Effector memory CD8-positive, alpha-beta T cell (primary cell): Measurements from ENCODE around the gene PDLIM5.
A peak's percentile ranks its signal among the peaks of the same experiment; 100 is the strongest.
"Not testable (repeated sequence)": the region's sequence is repeated elsewhere in the genome, so short reads cannot be mapped to it uniquely, and the experiment has no call there.

Experiments used
- ATAC-seq: fragments of 150-1000 bp; cut with Tn5 transposase; replicated peaks from 2 replicates; pipeline ENCODE4 v1.10.0; 2021; ENCODE audit warnings: mild to moderate bottlenecking, moderate library complexity
- DNase-seq, 3 experiments: peaks; one replicate each; pipeline ENCODE4 v3.0.0; 2021
- H3K27ac Mint-ChIP-seq, 2 donors: one replicate each; pipeline ENCODE4 v1.8.0; 2022; ENCODE audit warnings: mild to moderate bottlenecking in 2 of 2, mixed read lengths in 2 of 2, moderate library complexity in 2 of 2
- H3K27me3 Mint-ChIP-seq, 2 donors: one replicate each; pipeline ENCODE4 v1.8.0; 2022; ENCODE audit warnings: mixed read lengths in 2 of 2
- H3K36me3 Mint-ChIP-seq: one replicate; pipeline ENCODE4 v1.8.0; 2022; ENCODE audit warnings: mild to moderate bottlenecking, moderate library complexity, mixed read lengths; ENCODE audit not compliant: insufficient read depth
- H3K4me1 Mint-ChIP-seq, 2 donors: one replicate each; pipeline ENCODE4 v1.8.0; 2022; ENCODE audit warnings: low read depth in 2 of 2, mixed read lengths in 2 of 2
- H3K4me3 Mint-ChIP-seq, 2 donors: one replicate each; pipeline ENCODE4 v1.8.0; 2022; ENCODE audit warnings: mild to moderate bottlenecking in 2 of 2, mixed read lengths in 2 of 2, moderate library complexity in 2 of 2
- H3K9me3 Mint-ChIP-seq, 2 donors: one replicate each; pipeline ENCODE4 v1.8.0; 2022; ENCODE audit warnings: mixed read lengths in 2 of 2
- total RNA-seq, 9 experiments: gene quantifications; one replicate each; lab custom pipeline; 2026; lab: John Stamatoyannopoulos, UW

The PDLIM5 gene, protein sequence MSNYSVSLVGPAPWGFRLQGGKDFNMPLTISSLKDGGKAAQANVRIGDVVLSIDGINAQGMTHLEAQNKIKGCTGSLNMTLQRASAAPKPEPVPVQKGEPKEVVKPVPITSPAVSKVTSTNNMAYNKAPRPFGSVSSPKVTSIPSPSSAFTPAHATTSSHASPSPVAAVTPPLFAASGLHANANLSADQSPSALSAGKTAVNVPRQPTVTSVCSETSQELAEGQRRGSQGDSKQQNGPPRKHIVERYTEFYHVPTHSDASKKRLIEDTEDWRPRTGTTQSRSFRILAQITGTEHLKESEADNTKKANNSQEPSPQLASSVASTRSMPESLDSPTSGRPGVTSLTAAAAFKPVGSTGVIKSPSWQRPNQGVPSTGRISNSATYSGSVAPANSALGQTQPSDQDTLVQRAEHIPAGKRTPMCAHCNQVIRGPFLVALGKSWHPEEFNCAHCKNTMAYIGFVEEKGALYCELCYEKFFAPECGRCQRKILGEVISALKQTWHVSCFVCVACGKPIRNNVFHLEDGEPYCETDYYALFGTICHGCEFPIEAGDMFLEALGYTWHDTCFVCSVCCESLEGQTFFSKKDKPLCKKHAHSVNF
- 32.9 to 65.0 (median 42.0) reads per million in 9 experiments for total RNA-seq

DNA sequence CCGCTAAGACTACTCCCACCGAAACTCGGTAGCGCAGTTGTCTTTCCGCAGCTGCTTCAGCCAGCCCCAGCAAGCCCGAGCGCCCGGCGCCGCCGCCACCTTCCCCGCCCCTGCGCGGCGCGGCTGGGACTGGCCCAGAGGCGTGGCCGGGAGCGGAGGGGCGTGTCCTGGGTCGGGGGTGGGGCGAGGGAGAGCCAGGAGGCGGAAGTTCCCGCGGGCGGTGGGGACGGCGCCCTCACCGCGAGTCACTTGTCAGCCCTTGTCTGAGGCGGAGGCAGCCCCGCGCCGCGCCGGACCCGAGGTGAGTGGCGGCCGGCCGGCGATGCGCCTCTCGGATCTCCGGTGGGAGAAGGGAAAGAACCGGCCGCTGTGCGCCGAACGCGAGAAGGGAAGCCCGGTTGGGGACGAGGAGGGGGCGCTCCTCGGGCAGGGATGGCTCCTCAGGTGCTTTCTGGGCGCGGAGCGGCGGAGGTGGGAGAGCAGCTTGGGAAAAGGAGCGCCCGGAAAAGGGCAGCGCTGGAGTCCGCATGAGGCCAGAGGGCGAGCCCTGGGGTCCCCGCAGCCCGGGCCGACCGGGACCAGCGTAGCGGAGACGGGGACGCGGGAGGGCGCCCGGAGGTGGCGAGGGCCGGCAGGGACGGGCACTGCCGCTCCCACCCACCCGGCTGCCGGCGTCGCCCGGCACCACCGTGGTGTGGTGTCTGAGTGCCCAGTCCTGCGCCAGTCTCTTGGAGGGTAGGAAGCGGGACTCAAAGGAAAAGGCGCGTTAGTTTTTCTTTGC, at the start of gene PDLIM5:
Gene PDLIM5 (plus strand): TSS at position 248 of the 781 bp plus-strand sequence. CDS start 3,347 bp downstream, outside the sequence.
- Mint-ChIP-seq H3K27ac (peak within 1 kb of the TSS; percentile 85 to 90), H3K27me3 (peaks cover 16 to 22% of the 10 kb centered on the region in 2 donors), H3K36me3 (peaks cover 3% of the 10 kb centered on the region), H3K4me3 (peak within 1 kb of the TSS; percentile 86 to 87), H3K9me3 (no peaks in the 10 kb centered on the region), H3K4me1 (peaks cover 10 to 17% of the 10 kb centered on the region in 2 donors)
- DNase-seq, result peak; percentile 81 to 88 (median 83)
- ATAC-seq, result peak; percentile 93

DNA sequence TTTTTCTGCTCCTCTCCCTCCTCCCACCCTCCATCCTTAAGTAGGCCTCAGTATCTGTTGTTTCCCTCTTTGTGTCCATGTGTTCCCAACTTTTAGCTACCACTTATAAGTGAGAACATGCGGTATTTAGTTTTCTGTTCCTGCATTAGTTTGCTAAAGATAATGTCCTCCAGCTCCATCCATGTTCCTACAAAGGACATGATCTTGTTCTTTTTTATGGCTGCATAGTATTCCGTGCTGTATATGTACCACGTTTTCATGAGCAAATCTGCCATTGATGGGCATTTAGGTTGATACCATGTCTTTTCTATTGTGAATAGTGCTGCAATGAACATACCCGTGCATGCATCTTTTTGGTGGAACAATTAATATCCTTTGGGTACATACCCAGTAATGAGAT, 49.3 kb upstream of the PDLIM5 start:
- H3K27me3 Mint-ChIP-seq, DNase-seq, ATAC-seq, H3K4me3 Mint-ChIP-seq, H3K36me3 Mint-ChIP-seq, H3K9me3 Mint-ChIP-seq, H3K27ac Mint-ChIP-seq, H3K4me1 Mint-ChIP-seq: not testable (repeated sequence)

GRCh38 chr4:94403751-94404150, 48.0 kb upstream of the PDLIM5 start:
- peaks cover 0 to 9% of the 10 kb centered on the region in 2 donors for H3K27me3 Mint-ChIP-seq
- no peaks in the 10 kb centered on the region for H3K9me3 Mint-ChIP-seq

DNA sequence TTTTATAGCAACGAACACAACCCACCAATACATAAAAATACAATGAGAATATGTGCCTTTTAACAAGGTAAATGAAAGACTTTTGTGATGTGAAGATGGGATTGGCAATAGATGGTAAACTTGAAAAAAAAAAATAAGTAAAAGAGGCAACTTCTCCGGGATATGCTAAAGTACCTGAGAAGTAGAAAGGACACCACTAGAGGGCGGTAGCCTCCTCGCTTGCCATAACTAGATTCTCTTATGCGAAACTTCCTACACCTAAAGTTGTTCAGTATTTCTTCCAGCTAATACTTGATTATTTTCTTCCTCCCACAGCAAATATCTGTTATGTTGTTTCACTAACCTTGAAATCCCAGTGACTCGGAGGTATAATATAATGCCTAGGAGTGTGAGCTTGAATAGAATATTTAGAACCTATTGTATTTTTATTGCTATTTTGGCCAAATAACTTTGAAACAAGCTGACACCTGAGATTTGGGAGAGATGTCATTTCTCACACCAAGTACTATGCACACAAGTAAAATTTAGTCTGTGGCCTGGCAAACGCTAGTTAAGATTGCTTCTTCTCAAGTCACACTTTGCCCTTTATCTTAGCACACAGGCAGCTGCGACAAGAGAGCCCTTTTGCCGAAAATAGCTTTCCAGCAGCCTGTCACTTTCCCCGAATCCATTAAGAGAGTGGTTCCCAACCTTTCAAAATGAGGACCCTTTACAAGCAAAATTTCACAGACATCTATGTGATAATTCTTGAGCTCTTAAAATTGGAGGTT, 44.9 kb upstream of the PDLIM5 start:
- DNase-seq (peak; percentile 40 to 52 (median 45)), ATAC-seq (peak; percentile 71)
- Mint-ChIP-seq H3K4me1 (no peaks in the 10 kb centered on the region), H3K9me3 (no peaks in the 10 kb centered on the region), H3K36me3 (no peaks in the 10 kb centered on the region), H3K27ac (no peak overlapping the region), H3K4me3 (no peak overlapping the region), H3K27me3 (peaks cover 0 to 19% of the 10 kb centered on the region in 2 donors)

More at GRCh38 chr4:94403751-94404150, 48.0 kb upstream of the PDLIM5 start:
- H3K27ac Mint-ChIP-seq, result no peak overlapping the region
- no peaks in the 10 kb centered on the region for H3K4me1 Mint-ChIP-seq
- DNase-seq, result no peak
- ATAC-seq, result no peak
- H3K4me3 Mint-ChIP-seq, result no peak overlapping the region
- H3K36me3 Mint-ChIP-seq, result no peaks in the 10 kb centered on the region

- H3K27me3 Mint-ChIP-seq, result peaks cover 10 to 29% of the 10 kb centered on the region in 2 donors
- no peaks in the 10 kb centered on the region for H3K9me3 Mint-ChIP-seq
- no peaks in the 10 kb centered on the region for H3K4me1 Mint-ChIP-seq
- H3K27ac Mint-ChIP-seq, result no peak overlapping the region
- H3K36me3 Mint-ChIP-seq, result no peaks in the 10 kb centered on the region
- ATAC-seq, result no peak
- H3K4me3 Mint-ChIP-seq, result no peak overlapping the region
- no peak for DNase-seq
These were observed 43.9 kb upstream of the PDLIM5 start for GRCh38 chr4:94407846-94408245.

GRCh38 chr4:94408549-94409374, 43.0 kb upstream of the PDLIM5 start:
- DNase-seq, result no peak
- no peaks in the 10 kb centered on the region for H3K4me1 Mint-ChIP-seq
- H3K9me3 Mint-ChIP-seq, result no peaks in the 10 kb centered on the region
- no peaks in the 10 kb centered on the region for H3K36me3 Mint-ChIP-seq
- H3K27me3 Mint-ChIP-seq, result peaks cover 14 to 37% of the 10 kb centered on the region in 2 donors
- no peak overlapping the region for H3K4me3 Mint-ChIP-seq
- no peak overlapping the region for H3K27ac Mint-ChIP-seq
- ATAC-seq, result no peak

DNA sequence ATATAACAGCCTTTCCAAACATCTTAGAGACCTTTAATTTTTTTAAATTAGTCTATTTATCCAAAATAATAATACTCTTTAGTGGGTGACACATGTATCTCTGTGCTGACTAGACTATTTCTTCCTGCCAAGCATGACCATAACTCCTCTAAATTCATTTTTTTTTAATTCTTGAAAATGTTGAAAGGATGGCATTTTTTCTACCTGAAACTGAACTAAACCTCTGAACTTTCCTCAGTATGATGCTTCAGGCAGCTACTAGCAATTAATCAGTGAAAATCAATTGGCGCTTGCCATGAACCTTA, 42.4 kb upstream of the PDLIM5 start:
- ATAC-seq, result no peak
- Mint-ChIP-seq H3K9me3 (no peaks in the 10 kb centered on the region), H3K36me3 (no peaks in the 10 kb centered on the region), H3K27me3 (peaks cover 19 to 43% of the 10 kb centered on the region in 2 donors), H3K4me1 (no peaks in the 10 kb centered on the region), H3K27ac (no peak overlapping the region), H3K4me3 (no peak overlapping the region)
- no peak for DNase-seq

GRCh38 chr4:94409962-94410361, 41.8 kb upstream of the PDLIM5 start:
- no peaks in the 10 kb centered on the region for H3K36me3 Mint-ChIP-seq
- H3K9me3 Mint-ChIP-seq, result no peaks in the 10 kb centered on the region
- H3K4me1 Mint-ChIP-seq, result no peaks in the 10 kb centered on the region
- ATAC-seq (no peak), DNase-seq (no peak)
- H3K4me3 Mint-ChIP-seq, result no peak overlapping the region
- peaks cover 25 to 49% of the 10 kb centered on the region in 2 donors for H3K27me3 Mint-ChIP-seq
- no peak overlapping the region for H3K27ac Mint-ChIP-seq

- no peak for ATAC-seq
- Mint-ChIP-seq H3K27me3 (peaks cover 33 to 57% of the 10 kb centered on the region in 2 donors), H3K9me3 (no peaks in the 10 kb centered on the region), H3K4me3 (no peak overlapping the region), H3K4me1 (no peaks in the 10 kb centered on the region), H3K27ac (no peak overlapping the region), H3K36me3 (no peaks in the 10 kb centered on the region)
- DNase-seq, result no peak
These were observed 41.0 kb upstream of the PDLIM5 start for GRCh38 chr4:94410678-94411206.

GRCh38 chr4:94411296-94411695, 40.4 kb upstream of the PDLIM5 start:
- Mint-ChIP-seq H3K27me3 (peaks cover 38 to 62% of the 10 kb centered on the region in 2 donors), H3K9me3 (no peaks in the 10 kb centered on the region), H3K4me1 (no peaks in the 10 kb centered on the region), H3K36me3 (no peaks in the 10 kb centered on the region), H3K4me3 (no peak overlapping the region), H3K27ac (no peak overlapping the region)
- no peak for DNase-seq
- no peak for ATAC-seq

GRCh38 chr4:94412019-94412657, 39.6 kb upstream of the PDLIM5 start:
- Mint-ChIP-seq H3K4me1 (no peaks in the 10 kb centered on the region), H3K27ac (no peak overlapping the region), H3K36me3 (no peaks in the 10 kb centered on the region), H3K9me3 (no peaks in the 10 kb centered on the region), H3K27me3 (peaks cover 47 to 71% of the 10 kb centered on the region in 2 donors), H3K4me3 (no peak overlapping the region)
- DNase-seq (no peak), ATAC-seq (no peak)

GRCh38 chr4:94412658-94413038, 39.1 kb upstream of the PDLIM5 start:
- Mint-ChIP-seq H3K36me3 (no peaks in the 10 kb centered on the region), H3K27ac (no peak overlapping the region), H3K27me3 (peaks cover 52 to 75% of the 10 kb centered on the region in 2 donors), H3K9me3 (no peaks in the 10 kb centered on the region), H3K4me1 (no peaks in the 10 kb centered on the region), H3K4me3 (no peak overlapping the region)
- DNase-seq (no peak), ATAC-seq (no peak)
